SU-DHL-6 (cell line): ENCODE data around the gene CINP.

Source experiments
- H2AFZ ChIP-seq: fragments of 200-600 bp; sonication (generic); 2 replicates; pipeline ENCODE4 v1.6.1; 2014; ENCODE audit warnings: low read depth, mild to moderate bottlenecking, moderate library complexity, mixed read lengths, antibody characterized with exemption, low read length; ENCODE audit not compliant: severe bottlenecking
- H3F3A ChIP-seq: fragments of 200-600 bp; shearing (Covaris generic); 2 replicates; pipeline ENCODE4 v1.6.0; 2016; ENCODE audit warnings: antibody characterized with exemption, mild to moderate bottlenecking; ENCODE audit not compliant: insufficient read depth
- H3K27ac ChIP-seq: fragments of 200-600 bp; sonication (generic); 2 replicates; pipeline ENCODE4 v1.5.1; 2016; ENCODE audit warnings: low read depth, mild to moderate bottlenecking, low read length, moderate library complexity, mixed read lengths
- H3K27me3 ChIP-seq: fragments of 200-600 bp; sonication (generic), shearing (Covaris generic); 2 replicates; pipeline ENCODE4 v1.6.0; 2014; ENCODE audit warnings: mild to moderate bottlenecking, low read length
- H3K36me3 ChIP-seq: fragments of 200-600 bp; sonication (generic); 2 replicates; pipeline ENCODE4 v1.6.1; 2014; ENCODE audit warnings: mild to moderate bottlenecking, low read length, mixed read lengths
- H3K4me2 ChIP-seq: fragments of 300-600, 200-600 bp; shearing (Covaris generic), sonication (generic); 2 replicates; pipeline ENCODE4 v1.6.0; 2014; ENCODE audit warnings: low read length, low read depth, mild to moderate bottlenecking; ENCODE audit not compliant: poor library complexity, severe bottlenecking
- H3K4me3 ChIP-seq: fragments of 200-600 bp; sonication (generic); 2 replicates; pipeline ENCODE4 v1.5.1; 2014; ENCODE audit warnings: antibody characterized with exemption, low read length, mild to moderate bottlenecking, mixed read lengths; ENCODE audit not compliant: insufficient read depth, poor library complexity, severe bottlenecking
- H3K79me2 ChIP-seq: fragments of 200-600 bp; sonication (generic); 2 replicates; pipeline ENCODE4 v1.6.1; 2014; ENCODE audit warnings: mild to moderate bottlenecking, low read length, moderate library complexity; ENCODE audit not compliant: insufficient read depth
- H3K9ac ChIP-seq: fragments of 200-600 bp; sonication (generic); 2 replicates; pipeline ENCODE4 v1.7.0; 2014; ENCODE audit warnings: mild to moderate bottlenecking, low read length
- H3K9me2 ChIP-seq: fragments of 200-600 bp; sonication (generic); replicated peaks from 2 replicates; pipeline ENCODE4 v1.6.1; 2014; ENCODE audit warnings: low read length; ENCODE audit not compliant: insufficient read depth
- H3K9me3 ChIP-seq: fragments of 200-600 bp; sonication (generic); 2 replicates; pipeline ENCODE4 v1.6.1; 2014; ENCODE audit warnings: low read length, mixed read lengths; ENCODE audit not compliant: insufficient read depth
- H4K20me1 ChIP-seq: fragments of 200-600 bp; sonication (generic); 2 replicates; pipeline ENCODE4 v1.6.1; 2014; ENCODE audit warnings: low read depth, mild to moderate bottlenecking, antibody characterized with exemption, low read length, moderate library complexity, mixed read lengths
- EZH2phosphoT487 ChIP-seq: fragments of 200-600 bp; sonication (generic), shearing (Covaris generic); conservative IDR thresholded peaks from 2 replicates; pipeline ENCODE4 v1.6.1; 2018; ENCODE audit warnings: mild to moderate bottlenecking, antibody characterized with exemption, low read length, moderate library complexity, mixed read lengths
- TF ChIP-seq, protein P1 (sequence below): fragments of 200-600 bp; sonication (generic); IDR thresholded peaks from one replicate; pipeline ENCODE4 v1.5.1; 2017; ENCODE audit warnings: antibody characterized with exemption, mild to moderate bottlenecking, low read length, moderate library complexity; ENCODE audit not compliant: insufficient read depth, poor library complexity, severe bottlenecking

The CINP gene

DNA sequence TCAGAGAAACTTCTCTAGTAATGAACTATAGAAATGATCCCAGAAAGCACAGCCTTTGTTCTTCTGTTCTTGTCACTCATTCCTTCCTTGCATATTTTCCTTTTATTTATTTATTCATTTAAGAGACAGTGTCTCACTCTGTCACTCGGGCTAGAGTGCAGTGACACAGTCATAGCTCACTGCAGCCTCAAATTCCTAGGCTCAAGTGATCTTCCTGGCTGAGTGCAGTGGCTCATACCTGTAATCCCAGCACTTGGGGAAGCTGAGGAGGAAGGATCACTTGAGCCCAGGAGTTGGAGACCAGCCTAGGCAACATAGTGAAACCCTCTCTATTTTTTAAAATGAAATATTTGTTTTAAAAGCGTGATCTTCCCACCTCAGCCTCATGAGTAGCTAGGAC lies 11.6 kb upstream of the CINP start:
- H2AFZ ChIP-seq: no peak overlapping the region
- H3K27me3 ChIP-seq: no peaks in the 10 kb centered on the region
- H3K79me2 ChIP-seq: no peaks in the 10 kb centered on the region
- H3F3A ChIP-seq: no peaks in the 10 kb centered on the region
- no peaks in the 10 kb centered on the region for H3K9me2 ChIP-seq
- no peaks in the 10 kb centered on the region for H4K20me1 ChIP-seq
- H3K9ac ChIP-seq: no peak overlapping the region
- no peaks in the 10 kb centered on the region for H3K36me3 ChIP-seq
- no peak overlapping the region for H3K4me3 ChIP-seq
- TF ChIP-seq, protein P1, sequence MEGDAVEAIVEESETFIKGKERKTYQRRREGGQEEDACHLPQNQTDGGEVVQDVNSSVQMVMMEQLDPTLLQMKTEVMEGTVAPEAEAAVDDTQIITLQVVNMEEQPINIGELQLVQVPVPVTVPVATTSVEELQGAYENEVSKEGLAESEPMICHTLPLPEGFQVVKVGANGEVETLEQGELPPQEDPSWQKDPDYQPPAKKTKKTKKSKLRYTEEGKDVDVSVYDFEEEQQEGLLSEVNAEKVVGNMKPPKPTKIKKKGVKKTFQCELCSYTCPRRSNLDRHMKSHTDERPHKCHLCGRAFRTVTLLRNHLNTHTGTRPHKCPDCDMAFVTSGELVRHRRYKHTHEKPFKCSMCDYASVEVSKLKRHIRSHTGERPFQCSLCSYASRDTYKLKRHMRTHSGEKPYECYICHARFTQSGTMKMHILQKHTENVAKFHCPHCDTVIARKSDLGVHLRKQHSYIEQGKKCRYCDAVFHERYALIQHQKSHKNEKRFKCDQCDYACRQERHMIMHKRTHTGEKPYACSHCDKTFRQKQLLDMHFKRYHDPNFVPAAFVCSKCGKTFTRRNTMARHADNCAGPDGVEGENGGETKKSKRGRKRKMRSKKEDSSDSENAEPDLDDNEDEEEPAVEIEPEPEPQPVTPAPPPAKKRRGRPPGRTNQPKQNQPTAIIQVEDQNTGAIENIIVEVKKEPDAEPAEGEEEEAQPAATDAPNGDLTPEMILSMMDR: no peak
- TF ChIP-seq EZH2phosphoT487: no peak
- H3K27ac ChIP-seq: no peak overlapping the region
- no peaks in the 10 kb centered on the region for H3K9me3 ChIP-seq
- H3K4me2 ChIP-seq: no peak overlapping the region

DNA sequence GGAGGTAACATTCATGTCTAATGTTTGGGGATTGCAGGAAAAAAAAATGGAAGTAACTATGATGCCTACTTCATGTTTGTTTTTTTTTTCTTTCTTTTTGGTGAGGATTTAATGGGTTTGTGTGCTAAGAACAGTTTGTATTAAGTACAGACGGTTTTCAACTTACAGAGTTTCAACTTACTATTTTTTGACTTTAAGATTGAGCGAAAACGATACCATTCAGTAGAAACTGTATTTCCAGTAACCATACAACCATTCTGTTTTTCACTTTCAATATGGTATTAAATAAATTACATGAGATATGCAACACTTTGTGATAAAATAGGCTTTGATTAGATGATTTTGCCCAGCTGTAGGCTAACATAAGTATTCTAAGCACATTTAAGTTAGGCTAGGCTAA lies 10.4 kb upstream of the CINP start:
- H3K27me3 ChIP-seq: no peaks in the 10 kb centered on the region
- no peaks in the 10 kb centered on the region for H3K79me2 ChIP-seq
- H3K9me2 ChIP-seq: no peaks in the 10 kb centered on the region
- no peak overlapping the region for H3K9ac ChIP-seq
- no peaks in the 10 kb centered on the region for H4K20me1 ChIP-seq
- H3K36me3 ChIP-seq: no peaks in the 10 kb centered on the region
- H3F3A ChIP-seq: no peaks in the 10 kb centered on the region
- H3K9me3 ChIP-seq: no peaks in the 10 kb centered on the region
- TF ChIP-seq, protein P1: no peak
- TF ChIP-seq EZH2phosphoT487: no peak
- H3K4me2 ChIP-seq: no peak overlapping the region
- no peak overlapping the region for H2AFZ ChIP-seq
- H3K27ac ChIP-seq: no peak overlapping the region
- H3K4me3 ChIP-seq: no peak overlapping the region

DNA sequence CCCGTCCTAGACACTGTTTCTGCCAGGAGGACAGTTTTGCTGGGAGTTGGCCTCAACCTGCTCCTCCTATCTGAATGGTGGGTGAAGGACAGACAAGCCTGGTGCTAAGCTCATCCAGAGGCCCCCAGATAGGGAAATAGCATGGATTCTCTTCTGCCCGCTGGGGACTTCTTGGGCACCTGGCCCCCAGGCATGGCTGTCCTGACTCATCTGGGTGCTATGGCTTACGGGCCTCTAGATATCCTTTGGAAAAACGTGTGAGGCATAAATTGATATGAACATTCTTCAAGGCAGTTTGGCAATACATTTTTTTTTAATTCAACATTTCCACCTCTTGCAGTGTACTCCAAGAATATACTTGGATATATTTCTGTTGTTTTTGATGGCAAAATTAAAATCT lies 8.7 kb upstream of the CINP start:
- TF ChIP-seq, protein P1: no peak
- TF ChIP-seq EZH2phosphoT487: no peak

More for the DNA sequence above, 8.7 kb upstream of the CINP start:
- H3K27ac ChIP-seq: no peak overlapping the region
- H3F3A ChIP-seq: no peaks in the 10 kb centered on the region
- no peaks in the 10 kb centered on the region for H4K20me1 ChIP-seq
- H3K4me2 ChIP-seq: no peak overlapping the region
- no peaks in the 10 kb centered on the region for H3K9me2 ChIP-seq
- H3K27me3 ChIP-seq: no peaks in the 10 kb centered on the region
- no peaks in the 10 kb centered on the region for H3K36me3 ChIP-seq
- no peaks in the 10 kb centered on the region for H3K79me2 ChIP-seq
- H3K4me3 ChIP-seq: no peak overlapping the region
- no peak overlapping the region for H3K9ac ChIP-seq
- H3K9me3 ChIP-seq: no peaks in the 10 kb centered on the region
- no peak overlapping the region for H2AFZ ChIP-seq
